ENCODE measurements around the gene OR51A4. TPM values are rescaled to one million over a fixed set of nuclear protein-coding genes. Genes with fewer than 3 reads are reported as not detected.
"Not testable (repeated sequence)": the region's sequence is repeated elsewhere in the genome, so short reads cannot be mapped to it uniquely, and the experiment has no call there.

OR51A4 gene
- polyA plus RNA-seq, 1 experiment = not detected

- POLR2A ChIA-PET = no interaction called here
- Histone ChIP-seq H3K9me3 (ENCODE audit: control insufficient read depth, insufficient read depth, low read length) (no peaks in the 10 kb centered on the region), H3K27ac (ENCODE audit: low read depth, low read length) (no peak overlapping the region), H3K4me3 (ENCODE audit: low read depth, low read length) (no peak overlapping the region), H3K27me3 (ENCODE audit: control insufficient read depth, insufficient read depth, low read length) (no peaks in the 10 kb centered on the region)
- no peak for TF ChIP-seq CTCF (IDR thresholded peaks at IDR 0.05; ENCODE audit: low read depth, low read length)
- no peak for DNase-seq (ENCODE audit: low read depth, low spot score)
- CTCF ChIA-PET = no interaction called here
These were observed 31.6 kb upstream of the OR51A4 start for GRCh38 chr11:4979036-4979435.

GRCh38 chr11:4975436-4975835 lies 28.0 kb upstream of the OR51A4 start:
- H3K4me3 ChIP-seq (ENCODE audit: low read depth, low read length) = no peak overlapping the region
- no peak for DNase-seq (ENCODE audit: low read depth, low spot score)
- ChIA-PET CTCF (no interaction called here), POLR2A (no interaction called here)
- no peaks in the 10 kb centered on the region for H3K9me3 ChIP-seq (ENCODE audit: control insufficient read depth, insufficient read depth, low read length)
- H3K27me3 ChIP-seq (ENCODE audit: control insufficient read depth, insufficient read depth, low read length) = peaks cover 2% of the 10 kb centered on the region
- no peak for TF ChIP-seq CTCF (IDR thresholded peaks at IDR 0.05; ENCODE audit: low read depth, low read length)
- no peak overlapping the region for H3K27ac ChIP-seq (ENCODE audit: low read depth, low read length)

DNA sequence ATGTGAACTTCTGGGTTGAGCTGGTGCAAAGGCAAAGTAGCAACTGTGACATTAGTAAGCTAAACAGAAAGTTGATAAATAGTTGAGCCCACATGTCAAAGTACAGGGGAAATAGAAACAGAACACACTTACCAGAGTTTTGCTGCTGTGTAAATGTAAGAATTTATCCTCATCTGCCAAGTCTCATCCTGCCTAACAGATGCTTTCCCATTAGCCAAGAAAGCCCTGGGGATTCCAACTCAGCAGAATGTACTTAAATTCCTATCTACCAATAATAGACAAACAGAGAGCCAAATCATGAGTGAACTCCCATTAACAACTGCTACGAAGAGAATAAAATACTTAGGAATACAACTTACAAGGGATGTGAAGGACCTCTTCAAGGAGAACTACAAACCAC lies 15.4 kb upstream of the OR51A4 start:
- no peak for DNase-seq (ENCODE audit: low read depth, low spot score)
- ChIA-PET POLR2A (no interaction called here), CTCF (no interaction called here)
- Histone ChIP-seq H3K9me3 (ENCODE audit: control insufficient read depth, insufficient read depth, low read length) (no peaks in the 10 kb centered on the region), H3K4me3 (ENCODE audit: low read depth, low read length) (no peak overlapping the region), H3K27ac (ENCODE audit: low read depth, low read length) (no peak overlapping the region), H3K27me3 (ENCODE audit: control insufficient read depth, insufficient read depth, low read length) (no peaks in the 10 kb centered on the region)
- no peak for TF ChIP-seq CTCF (IDR thresholded peaks at IDR 0.05; ENCODE audit: low read depth, low read length)

- H3K4me3 ChIP-seq (ENCODE audit: low read depth, low read length) = no peak overlapping the region
- ChIA-PET CTCF (no interaction called here), POLR2A (no interaction called here)
- no peak overlapping the region for H3K27ac ChIP-seq (ENCODE audit: low read depth, low read length)
- no peak for TF ChIP-seq CTCF (IDR thresholded peaks at IDR 0.05; ENCODE audit: low read depth, low read length)
- H3K27me3 ChIP-seq (ENCODE audit: control insufficient read depth, insufficient read depth, low read length) = no peaks in the 10 kb centered on the region
- DNase-seq (ENCODE audit: low read depth, low spot score) = no peak
- H3K9me3 ChIP-seq (ENCODE audit: control insufficient read depth, insufficient read depth, low read length) = no peaks in the 10 kb centered on the region
These were observed 13.5 kb upstream of the OR51A4 start for GRCh38 chr11:4960877-4961276.

DNA sequence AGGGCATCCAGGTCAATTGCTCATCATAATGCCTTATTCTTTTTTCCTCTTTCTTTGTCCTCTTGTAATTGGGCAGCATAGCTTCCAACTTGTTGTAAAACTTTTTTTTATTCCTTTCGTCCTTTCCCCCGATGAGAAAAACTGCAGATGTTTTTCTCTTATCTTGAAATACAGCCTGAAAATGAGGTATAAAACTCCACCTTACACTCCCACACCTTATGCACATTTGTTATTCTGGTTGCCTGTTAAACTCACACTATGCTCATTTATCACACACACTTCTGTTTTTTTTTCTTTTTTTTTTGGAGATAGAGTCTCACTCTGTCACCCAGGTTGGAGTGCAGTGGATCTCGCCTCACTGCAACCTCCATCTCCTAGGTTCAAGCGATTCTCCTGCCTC lies 10.0 kb upstream of the OR51A4 start:
- ChIA-PET POLR2A (no interaction called here), CTCF (no interaction called here)
- no peak for TF ChIP-seq CTCF (IDR thresholded peaks at IDR 0.05; ENCODE audit: low read depth, low read length)

GRCh38 chr11:4955613-4956012 lies 8.2 kb upstream of the OR51A4 start, which contains the start of gene OR51A2:
OR51A2 (minus strand) TSS chr11:4955713; CDS start chr11:4955713, 0 bp downstream.
- H3K4me3 ChIP-seq (ENCODE audit: low read depth, low read length); H3K27me3 ChIP-seq (ENCODE audit: control insufficient read depth, insufficient read depth, low read length); DNase-seq (ENCODE audit: low read depth, low spot score); POLR2A ChIA-PET; CTCF ChIA-PET; H3K27ac ChIP-seq (ENCODE audit: low read depth, low read length); H3K9me3 ChIP-seq (ENCODE audit: control insufficient read depth, insufficient read depth, low read length): not testable (repeated sequence)

More for the DNA sequence above, 10.0 kb upstream of the OR51A4 start:
- no peak for DNase-seq (ENCODE audit: low read depth, low spot score)
- Histone ChIP-seq H3K9me3 (ENCODE audit: control insufficient read depth, insufficient read depth, low read length) (no peaks in the 10 kb centered on the region), H3K27ac (ENCODE audit: low read depth, low read length) (no peak overlapping the region), H3K27me3 (ENCODE audit: control insufficient read depth, insufficient read depth, low read length) (no peaks in the 10 kb centered on the region), H3K4me3 (ENCODE audit: low read depth, low read length) (no peak overlapping the region)

Data from AG04450 (cell line).